HepG2 (cell line): Measurements from ENCODE around the gene DOK4. TPM values are rescaled to one million over a fixed set of nuclear protein-coding genes. Genes with fewer than 3 reads are reported as not detected.

Source experiments
- CENPBD1 ChIP-seq: sonication (generic); formaldehyde crosslinking; IDR thresholded peaks from 2 replicates; pipeline ENCODE4 v1.8.0; 2022; ENCODE audit warnings: missing genetic modification reagents, low read depth, mild to moderate bottlenecking, borderline replicate concordance
- KDM4B ChIP-seq: sonication (generic); formaldehyde crosslinking; IDR thresholded peaks from 2 replicates; pipeline ENCODE4 v1.4.0; 2020; ENCODE audit warnings: missing genetic modification reagents
- MXI1 ChIP-seq: IDR thresholded peaks from 3 replicates; pipeline ENCODE4 v1.6.1; 2012; ENCODE audit warnings: low read depth, low read length, inconsistent platforms, borderline replicate concordance
- NCOA1 ChIP-seq: sonication (generic); formaldehyde crosslinking; IDR thresholded peaks from 2 replicates; pipeline ENCODE4 v1.9.0; 2021; ENCODE audit warnings: missing genetic modification reagents
- SRY ChIP-seq: sonication (generic); formaldehyde crosslinking; IDR thresholded peaks from 2 replicates; pipeline ENCODE4 v1.8.0; 2022; ENCODE audit warnings: mild to moderate bottlenecking, missing genetic modification reagents
- TBP ChIP-seq: sonication (generic); formaldehyde crosslinking; IDR thresholded peaks from 2 replicates; pipeline ENCODE4 v1.5.0; 2020; ENCODE audit warnings: missing genetic modification reagents
- ZBTB44 ChIP-seq: sonication (generic); formaldehyde crosslinking; IDR thresholded peaks from 2 replicates; pipeline ENCODE4 v1.4.0; 2020; ENCODE audit warnings: missing genetic modification reagents
- ZNF253 ChIP-seq: sonication (generic); formaldehyde crosslinking; IDR thresholded peaks from 2 replicates; pipeline ENCODE4 v1.8.0; 2022; ENCODE audit warnings: mild to moderate bottlenecking, missing genetic modification reagents, borderline replicate concordance
- ZNF558 ChIP-seq: sonication (generic); formaldehyde crosslinking; IDR thresholded peaks from 2 replicates; pipeline ENCODE4 v1.9.0; 2022; ENCODE audit warnings: mild to moderate bottlenecking, missing genetic modification reagents, borderline replicate concordance
- ZNF737 ChIP-seq: sonication (generic); formaldehyde crosslinking; IDR thresholded peaks from 2 replicates; pipeline ENCODE4 v1.5.0; 2020; ENCODE audit warnings: missing genetic modification reagents, mild to moderate bottlenecking, borderline replicate concordance
- ZNF766 ChIP-seq: sonication (generic); formaldehyde crosslinking; IDR thresholded peaks from 2 replicates; pipeline ENCODE4 v1.5.0; 2020; ENCODE audit warnings: missing genetic modification reagents, borderline replicate concordance
- ZNF792 ChIP-seq: IDR thresholded peaks from 2 replicates; pipeline ENCODE4 v1.6.1; 2016
- ZNF816 ChIP-seq: sonication (generic); formaldehyde crosslinking; IDR thresholded peaks from 2 replicates; pipeline ENCODE4 v1.8.0; 2022; ENCODE audit warnings: missing genetic modification reagents, mild to moderate bottlenecking, borderline replicate concordance
- polyA plus RNA-seq, 8 experiments: library from polyadenylated mRNA; depleted of rRNA in 3 of 8; stranded (reverse) in 7 of 8; unstranded in 1 of 8; fragments of >200 nt; fragmentation: Illumina TruSeq in 4 of 8; extraction: Trizol in 4 of 8; gene quantifications; 2 replicates each; pipeline versions ENCODE4 v1.2.1 to v1.2.3, GENCODE V29; 2011 to 2016; ENCODE audit warnings: low read depth in 4 of 8, missing spikeins in 1 of 8, mixed read lengths in 1 of 8; ENCODE audit not compliant: insufficient read depth in 1 of 8
- total RNA-seq, 5 experiments: library from RNA; depleted of rRNA; stranded (reverse); fragments of >200 nt; fragmentation: Illumina TruSeq; extraction: Trizol; gene quantifications; 2 replicates each; pipeline ENCODE4 v1.2.3, GENCODE V29; 2016; ENCODE audit warnings: low read depth in 1 of 5
- TF ChIP-seq, protein P1 (sequence below): sonication (generic); formaldehyde crosslinking; IDR thresholded peaks from 2 replicates; pipeline ENCODE4 v1.4.0; 2020; ENCODE audit warnings: missing genetic modification reagents
- TF ChIP-seq, protein P2 (sequence below): sonication (generic); formaldehyde crosslinking; IDR thresholded peaks from 2 replicates; pipeline ENCODE4 v1.4.0; 2020; ENCODE audit warnings: missing genetic modification reagents
- TF ChIP-seq, protein P3 (sequence below): sonication (generic); formaldehyde crosslinking; IDR thresholded peaks from 2 replicates; pipeline ENCODE4 v1.4.0; 2020; ENCODE audit warnings: missing genetic modification reagents, mild to moderate bottlenecking, borderline replicate concordance
- TF ChIP-seq, protein P4 (sequence below): sonication (generic); formaldehyde crosslinking; IDR thresholded peaks from 2 replicates; pipeline ENCODE4 v1.8.1; 2023; ENCODE audit warnings: mild to moderate bottlenecking, missing genetic modification reagents, borderline replicate concordance

DOK4 gene
- total and polyA plus RNA-seq, 2 of the 13 experiments (the other 11 are each of a cell fraction or from before 2014, with no cell fraction given), result 52.7 to 70.0 TPM

- TF ChIP-seq ZNF816 (CRISPR knock-in tag) (peak; percentile 35; the same call in 1 of the 2 replicates), ZNF737 (CRISPR knock-in tag) (peak; percentile 45; the same call in 1 of the 2 replicates), CENPBD1 (CRISPR knock-in tag) (peak; percentile 89; the same call in 1 of the 2 replicates), SRY (CRISPR knock-in tag) (peak; percentile 92), TBP (CRISPR knock-in tag) (no peak), ZNF253 (no peak), ZNF792 (CRISPR knock-in tag) (peak; percentile 84), ZNF558 (peak; percentile 90; the same call in 1 of the 2 replicates), NCOA1 (CRISPR knock-in tag) (no peak), ZBTB44 (peak; percentile 81), ZNF766 (peak; percentile 79), MXI1 (peak; percentile 97), KDM4B (CRISPR knock-in tag) (peak; percentile 77)
- TF ChIP-seq, protein P1, sequence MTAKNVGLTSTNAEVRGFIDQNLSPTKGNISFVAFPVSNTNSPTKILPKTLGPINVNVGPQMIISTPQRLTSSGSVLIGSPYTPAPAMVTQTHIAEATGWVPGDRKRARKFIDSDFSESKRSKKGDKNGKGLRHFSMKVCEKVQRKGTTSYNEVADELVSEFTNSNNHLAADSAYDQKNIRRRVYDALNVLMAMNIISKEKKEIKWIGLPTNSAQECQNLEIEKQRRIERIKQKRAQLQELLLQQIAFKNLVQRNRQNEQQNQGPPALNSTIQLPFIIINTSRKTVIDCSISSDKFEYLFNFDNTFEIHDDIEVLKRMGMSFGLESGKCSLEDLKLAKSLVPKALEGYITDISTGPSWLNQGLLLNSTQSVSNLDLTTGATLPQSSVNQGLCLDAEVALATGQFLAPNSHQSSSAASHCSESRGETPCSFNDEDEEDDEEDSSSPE (CRISPR knock-in tag), result peak; percentile 73; the same call in 1 of the 2 replicates
- TF ChIP-seq, protein P2, sequence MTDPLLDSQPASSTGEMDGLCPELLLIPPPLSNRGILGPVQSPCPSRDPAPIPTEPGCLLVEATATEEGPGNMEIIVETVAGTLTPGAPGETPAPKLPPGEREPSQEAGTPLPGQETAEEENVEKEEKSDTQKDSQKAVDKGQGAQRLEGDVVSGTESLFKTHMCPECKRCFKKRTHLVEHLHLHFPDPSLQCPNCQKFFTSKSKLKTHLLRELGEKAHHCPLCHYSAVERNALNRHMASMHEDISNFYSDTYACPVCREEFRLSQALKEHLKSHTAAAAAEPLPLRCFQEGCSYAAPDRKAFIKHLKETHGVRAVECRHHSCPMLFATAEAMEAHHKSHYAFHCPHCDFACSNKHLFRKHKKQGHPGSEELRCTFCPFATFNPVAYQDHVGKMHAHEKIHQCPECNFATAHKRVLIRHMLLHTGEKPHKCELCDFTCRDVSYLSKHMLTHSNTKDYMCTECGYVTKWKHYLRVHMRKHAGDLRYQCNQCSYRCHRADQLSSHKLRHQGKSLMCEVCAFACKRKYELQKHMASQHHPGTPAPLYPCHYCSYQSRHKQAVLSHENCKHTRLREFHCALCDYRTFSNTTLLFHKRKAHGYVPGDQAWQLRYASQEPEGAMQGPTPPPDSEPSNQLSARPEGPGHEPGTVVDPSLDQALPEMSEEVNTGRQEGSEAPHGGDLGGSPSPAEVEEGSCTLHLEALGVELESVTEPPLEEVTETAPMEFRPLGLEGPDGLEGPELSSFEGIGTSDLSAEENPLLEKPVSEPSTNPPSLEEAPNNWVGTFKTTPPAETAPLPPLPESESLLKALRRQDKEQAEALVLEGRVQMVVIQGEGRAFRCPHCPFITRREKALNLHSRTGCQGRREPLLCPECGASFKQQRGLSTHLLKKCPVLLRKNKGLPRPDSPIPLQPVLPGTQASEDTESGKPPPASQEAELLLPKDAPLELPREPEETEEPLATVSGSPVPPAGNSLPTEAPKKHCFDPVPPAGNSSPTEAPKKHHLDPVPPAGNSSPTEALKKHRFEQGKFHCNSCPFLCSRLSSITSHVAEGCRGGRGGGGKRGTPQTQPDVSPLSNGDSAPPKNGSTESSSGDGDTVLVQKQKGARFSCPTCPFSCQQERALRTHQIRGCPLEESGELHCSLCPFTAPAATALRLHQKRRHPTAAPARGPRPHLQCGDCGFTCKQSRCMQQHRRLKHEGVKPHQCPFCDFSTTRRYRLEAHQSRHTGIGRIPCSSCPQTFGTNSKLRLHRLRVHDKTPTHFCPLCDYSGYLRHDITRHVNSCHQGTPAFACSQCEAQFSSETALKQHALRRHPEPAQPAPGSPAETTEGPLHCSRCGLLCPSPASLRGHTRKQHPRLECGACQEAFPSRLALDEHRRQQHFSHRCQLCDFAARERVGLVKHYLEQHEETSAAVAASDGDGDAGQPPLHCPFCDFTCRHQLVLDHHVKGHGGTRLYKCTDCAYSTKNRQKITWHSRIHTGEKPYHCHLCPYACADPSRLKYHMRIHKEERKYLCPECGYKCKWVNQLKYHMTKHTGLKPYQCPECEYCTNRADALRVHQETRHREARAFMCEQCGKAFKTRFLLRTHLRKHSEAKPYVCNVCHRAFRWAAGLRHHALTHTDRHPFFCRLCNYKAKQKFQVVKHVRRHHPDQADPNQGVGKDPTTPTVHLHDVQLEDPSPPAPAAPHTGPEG, result peak; percentile 81
- TF ChIP-seq, protein P3, sequence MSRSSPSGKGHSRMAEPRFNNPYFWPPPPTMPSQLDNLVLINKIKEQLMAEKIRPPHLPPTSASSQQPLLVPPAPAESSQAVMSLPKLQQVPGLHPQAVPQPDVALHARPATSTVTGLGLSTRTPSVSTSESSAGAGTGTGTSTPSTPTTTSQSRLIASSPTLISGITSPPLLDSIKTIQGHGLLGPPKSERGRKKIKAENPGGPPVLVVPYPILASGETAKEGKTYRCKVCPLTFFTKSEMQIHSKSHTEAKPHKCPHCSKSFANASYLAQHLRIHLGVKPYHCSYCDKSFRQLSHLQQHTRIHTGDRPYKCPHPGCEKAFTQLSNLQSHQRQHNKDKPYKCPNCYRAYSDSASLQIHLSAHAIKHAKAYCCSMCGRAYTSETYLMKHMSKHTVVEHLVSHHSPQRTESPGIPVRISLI, result peak; percentile 45; the same call in 1 of the 2 replicates
- TF ChIP-seq, protein P4, sequence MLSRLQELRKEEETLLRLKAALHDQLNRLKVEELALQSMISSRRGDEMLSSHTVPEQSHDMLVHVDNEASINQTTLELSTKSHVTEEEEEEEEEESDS (CRISPR knock-in tag), result peak; percentile 27; the same call in 1 of the 2 replicates
These were observed 38.9 kb downstream of the DOK4 start, which contains the start of the genes CIAPIN1 and COQ9 (continued) for GRCh38 chr16:57447186-57447962.
